GM12875 (cell line): ENCODE results near the gene ZNF831.

Source experiments
- H3K4me3 ChIP-seq: one replicate; pipeline ENCODE4 v1.5.1; 2011; ENCODE audit warnings: low read depth, low read length, control low read depth
- CTCF ChIP-seq: IDR thresholded peaks from 2 replicates; pipeline ENCODE4 v1.5.1; 2011; ENCODE audit warnings: low read depth, mild to moderate bottlenecking, control low read depth, inconsistent platforms, low read length, moderate library complexity, borderline replicate concordance; ENCODE audit not compliant: insufficient read depth

The ZNF831 gene

GRCh38 chr20:59179988-59180387, 16.4 kb downstream of the ZNF831 start:
- TF ChIP-seq CTCF, result no peak
- H3K4me3 ChIP-seq, result no peak overlapping the region

- TF ChIP-seq CTCF, result no peak
These were observed 18.3 kb downstream of the ZNF831 start for GRCh38 chr20:59181936-59182335.

GRCh38 chr20:59182401-59183044, 18.9 kb downstream of the ZNF831 start:
- H3K4me3 ChIP-seq, result no peak overlapping the region
- no peak for TF ChIP-seq CTCF

More at GRCh38 chr20:59181936-59182335, 18.3 kb downstream of the ZNF831 start:
- no peak overlapping the region for H3K4me3 ChIP-seq

- TF ChIP-seq CTCF, result no peak
- no peak overlapping the region for H3K4me3 ChIP-seq
These were observed 20.1 kb downstream of the ZNF831 start for GRCh38 chr20:59183751-59184150.

GRCh38 chr20:59184880-59185447, 21.3 kb downstream of the ZNF831 start:
- no peak for TF ChIP-seq CTCF
- no peak overlapping the region for H3K4me3 ChIP-seq

- no peak for TF ChIP-seq CTCF
- H3K4me3 ChIP-seq, result no peak overlapping the region
These were observed 22.2 kb downstream of the ZNF831 start for GRCh38 chr20:59185809-59186208.

GRCh38 chr20:59190466-59190865, 26.8 kb downstream of the ZNF831 start:
- no peak overlapping the region for H3K4me3 ChIP-seq
- no peak for TF ChIP-seq CTCF
